HT-29 (cell line): ENCODE results near the gene RNF2. TPM values are rescaled to one million over a fixed set of nuclear protein-coding genes. Genes with fewer than 3 reads are reported as not detected.
A peak's percentile ranks its signal among the peaks of the same experiment; 100 is the strongest.
"Not testable (repeated sequence)": the region's sequence is repeated elsewhere in the genome, so short reads cannot be mapped to it uniquely, and the experiment has no call there.

ENCODE experiments used
- DNase-seq: peaks from one replicate; pipeline ENCODE4 v3.0.0-alpha.2; 2015; ENCODE audit warnings: low spot score
- total RNA-seq: library from RNA; depleted of rRNA; stranded (reverse); fragments of >200 nt; shearing (Covaris generic); gene quantifications from 2 replicates; pipeline ENCODE4 v1.2.3, GENCODE V29; 2014; rRNA removed

RNF2 gene
- 9.1 and 14.3 TPM in 2 replicates for total RNA-seq

DNA sequence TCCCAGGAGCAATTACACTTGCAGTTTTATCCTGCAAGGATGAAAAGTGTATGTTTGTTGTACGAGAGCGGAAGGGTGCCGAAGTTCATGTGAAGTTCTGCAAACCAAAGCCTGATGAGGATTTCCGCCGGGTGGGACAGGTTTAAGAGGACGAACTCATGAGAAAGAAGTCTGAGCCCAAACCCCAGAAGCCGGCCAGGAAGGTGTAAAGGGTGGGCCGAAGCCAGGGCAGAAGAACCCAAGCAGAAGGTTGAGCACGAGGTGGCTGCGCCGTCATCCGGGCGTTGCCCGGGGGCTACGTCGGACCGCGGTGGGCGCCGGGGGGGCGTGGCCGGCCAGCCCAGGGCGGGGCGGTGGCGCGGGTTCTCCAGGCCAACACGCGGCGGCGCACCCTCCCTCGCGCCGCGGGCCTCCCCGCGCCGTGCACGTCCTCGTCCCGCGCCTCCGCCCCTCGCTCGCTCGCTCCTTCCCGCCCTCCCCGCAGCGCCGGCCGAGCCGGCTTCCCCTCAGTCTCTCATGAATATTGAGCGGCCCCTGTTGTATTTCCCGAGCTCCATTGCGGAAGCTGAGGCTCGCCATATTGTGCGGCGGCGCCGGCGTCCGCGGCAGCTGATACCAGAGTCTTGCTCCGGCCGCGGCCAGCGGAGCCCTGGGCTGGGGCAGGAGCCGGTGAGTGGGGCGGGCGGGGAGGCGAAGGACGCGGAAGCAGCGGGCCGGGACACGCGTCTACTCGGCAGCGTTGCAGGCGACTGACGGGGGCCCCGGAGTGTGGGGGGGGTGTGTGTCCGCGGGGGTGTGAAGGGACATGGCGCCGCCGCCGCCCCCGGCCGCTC, at the start of gene RNF2:
Gene RNF2 (plus strand): TSS at position 578 of the 833 bp plus-strand sequence. CDS start 41,996 bp downstream, outside the sequence.
- DNase-seq: peak; percentile 82

- not testable (repeated sequence) for DNase-seq
These were observed 45.4 kb upstream of the RNF2 start for GRCh38 chr1:184999974-185000373.

DNA sequence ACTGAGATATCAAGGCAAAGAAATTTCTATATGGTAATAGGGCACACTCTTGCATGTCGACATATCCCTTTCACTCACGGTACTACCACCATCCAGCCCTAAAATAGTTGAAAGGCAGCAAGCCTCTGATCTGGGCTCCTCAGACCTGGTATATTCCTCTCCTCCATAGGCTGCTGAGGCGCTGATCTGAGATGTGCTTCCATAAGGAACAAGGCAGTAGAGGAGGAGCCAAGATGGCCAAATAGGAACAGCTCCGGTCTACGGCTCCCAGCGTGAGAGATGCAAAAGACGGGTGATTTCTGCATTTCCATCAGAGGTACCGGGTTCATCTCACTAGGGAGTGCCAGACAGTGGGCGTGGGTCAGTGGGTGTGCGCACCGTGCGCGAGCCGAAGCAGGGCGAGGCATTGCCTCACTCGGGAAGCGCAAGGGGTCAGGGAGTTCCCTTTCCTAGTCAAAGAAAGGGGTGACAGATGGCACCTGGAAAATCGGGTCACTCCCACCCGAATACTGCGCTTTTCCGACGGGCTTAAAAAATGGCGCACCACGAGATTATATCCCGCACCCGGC, 44.0 kb upstream of the RNF2 start:
- DNase-seq: not testable (repeated sequence)

GRCh38 chr1:185008838-185009237, 36.5 kb upstream of the RNF2 start:
- no peak for DNase-seq

DNA sequence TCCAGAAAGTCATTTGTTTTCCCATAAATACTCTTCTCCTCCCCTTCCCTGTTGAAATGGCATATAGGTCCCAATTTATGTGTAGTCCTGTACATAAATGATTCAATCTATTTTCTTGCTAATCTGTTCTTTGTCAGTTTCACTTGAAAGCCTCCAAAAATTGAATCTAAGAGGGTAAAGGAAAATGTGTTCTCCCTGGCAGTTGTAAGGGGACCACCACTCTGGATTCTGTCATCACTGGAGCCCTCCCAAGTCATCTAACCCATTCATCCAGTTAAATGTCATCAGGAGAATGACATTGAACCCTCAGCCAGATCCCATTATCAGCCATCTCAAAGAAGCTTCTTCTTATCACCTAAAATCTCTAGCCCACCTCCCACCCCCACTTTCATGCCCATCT, 35.0 kb upstream of the RNF2 start:
- no peak for DNase-seq

GRCh38 chr1:185014941-185015340, 30.4 kb upstream of the RNF2 start:
- DNase-seq: no peak

- no peak for DNase-seq
These were observed 29.7 kb upstream of the RNF2 start for GRCh38 chr1:185015631-185016030.

DNA sequence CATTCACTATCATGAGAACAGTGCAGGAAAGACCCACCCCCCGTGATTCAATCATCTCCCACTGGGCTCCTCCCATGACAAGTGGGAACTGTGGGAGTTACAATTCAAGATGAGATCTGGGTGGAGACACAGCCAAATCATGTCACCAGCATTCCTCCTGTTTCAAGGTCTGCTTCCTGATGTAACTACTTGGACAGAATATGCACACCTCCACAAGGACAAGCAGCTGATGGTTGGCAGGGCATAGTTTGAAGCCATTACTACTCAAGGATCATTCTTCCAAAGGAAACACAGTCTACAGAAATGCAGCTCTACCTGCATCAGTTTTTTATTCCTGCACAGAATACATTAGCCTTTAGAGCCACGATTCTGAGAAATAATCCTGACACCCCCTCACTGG, 28.5 kb upstream of the RNF2 start:
- DNase-seq: no peak

DNA sequence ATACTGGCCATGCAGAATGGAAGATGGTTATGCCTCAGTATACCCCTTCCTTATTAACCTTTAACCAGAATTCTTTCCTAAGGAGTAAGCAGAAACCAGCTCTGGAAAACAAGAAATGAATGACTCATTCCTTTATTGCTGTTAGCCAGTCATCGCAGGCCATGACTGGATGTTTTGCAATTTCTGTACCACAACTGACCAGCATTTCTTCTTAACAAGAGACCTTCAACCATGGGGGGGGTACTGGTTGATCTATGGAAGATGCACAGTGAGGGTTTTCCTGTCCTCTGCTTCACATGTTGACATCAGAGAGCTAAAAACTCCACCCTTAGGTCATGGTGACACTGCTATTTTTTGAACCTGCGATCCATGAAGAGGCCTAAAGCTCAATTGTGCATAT, 28.0 kb upstream of the RNF2 start:
- DNase-seq: peak; percentile 71

- DNase-seq: no peak
These were observed 27.4 kb upstream of the RNF2 start for GRCh38 chr1:185017966-185018365.

- no peak for DNase-seq
These were observed 18.0 kb upstream of the RNF2 start for GRCh38 chr1:185027252-185027882.

GRCh38 chr1:185033686-185034085, 11.7 kb upstream of the RNF2 start:
- DNase-seq: no peak

- DNase-seq: no peak
These were observed 10.1 kb upstream of the RNF2 start for GRCh38 chr1:185035258-185035657.

DNA sequence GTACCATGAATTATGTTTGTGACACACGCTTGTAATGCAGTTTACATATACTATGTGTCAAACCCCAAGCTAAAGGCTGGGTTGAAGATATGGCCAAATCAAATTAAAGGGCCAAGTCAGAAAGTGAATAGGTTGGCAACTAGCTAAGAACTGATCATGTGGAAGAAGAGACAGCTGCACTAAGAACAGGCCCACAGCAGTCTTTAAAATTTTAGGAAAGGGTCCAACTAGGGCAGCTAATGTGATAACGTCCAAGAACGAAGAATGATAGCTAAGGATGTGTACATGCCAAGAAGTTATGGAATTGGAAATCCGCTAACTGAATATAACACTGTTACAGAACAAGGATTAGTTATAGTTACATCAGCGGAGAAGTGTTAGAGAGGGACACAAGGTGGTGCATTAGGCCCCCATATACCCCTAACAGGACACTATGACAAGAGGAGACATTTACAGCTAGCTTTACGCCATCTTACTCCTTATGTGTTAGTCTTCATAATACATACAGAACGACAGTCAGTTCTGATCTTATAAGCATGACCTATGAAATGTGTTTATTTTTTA, 6.5 kb upstream of the RNF2 start:
- no peak for DNase-seq

DNA sequence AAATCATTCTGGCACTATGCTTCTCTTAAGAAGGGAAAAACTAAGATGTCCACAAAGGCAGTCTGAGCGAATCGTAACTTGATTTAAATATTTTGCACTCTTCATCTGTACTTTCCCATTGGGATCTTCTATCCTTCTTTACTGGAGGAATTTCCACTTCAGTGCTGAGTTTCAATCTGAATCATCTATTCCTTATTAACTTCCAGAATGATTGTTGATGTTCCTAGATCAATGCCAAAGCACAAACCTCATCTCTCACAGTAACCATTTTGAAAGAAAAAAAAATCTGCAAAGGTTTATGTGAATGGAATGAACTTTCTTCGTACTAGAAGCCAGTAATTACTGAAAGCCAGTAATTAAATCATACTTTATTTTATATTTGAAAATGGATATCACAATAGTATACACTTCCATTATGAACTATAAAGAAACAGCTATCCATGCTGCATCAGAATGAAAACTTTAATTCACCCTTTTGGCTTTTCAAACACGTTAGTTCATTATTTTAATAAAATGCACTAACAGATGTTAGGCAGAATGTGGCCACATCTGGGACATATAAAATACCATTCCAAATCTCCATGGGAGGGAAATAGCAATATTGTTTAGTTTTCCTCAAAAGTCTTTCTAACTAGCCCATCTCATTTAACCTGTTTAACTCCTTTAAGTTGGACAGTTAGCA, 5.5 kb upstream of the RNF2 start:
- DNase-seq: no peak

GRCh38 chr1:185040408-185040735, 5.0 kb upstream of the RNF2 start:
- no peak for DNase-seq

- no peak for DNase-seq
These were observed 3.6 kb upstream of the RNF2 start for GRCh38 chr1:185041742-185042141.

- no peak for DNase-seq
These were observed 2.6 kb upstream of the RNF2 start for GRCh38 chr1:185042737-185043136.

DNA sequence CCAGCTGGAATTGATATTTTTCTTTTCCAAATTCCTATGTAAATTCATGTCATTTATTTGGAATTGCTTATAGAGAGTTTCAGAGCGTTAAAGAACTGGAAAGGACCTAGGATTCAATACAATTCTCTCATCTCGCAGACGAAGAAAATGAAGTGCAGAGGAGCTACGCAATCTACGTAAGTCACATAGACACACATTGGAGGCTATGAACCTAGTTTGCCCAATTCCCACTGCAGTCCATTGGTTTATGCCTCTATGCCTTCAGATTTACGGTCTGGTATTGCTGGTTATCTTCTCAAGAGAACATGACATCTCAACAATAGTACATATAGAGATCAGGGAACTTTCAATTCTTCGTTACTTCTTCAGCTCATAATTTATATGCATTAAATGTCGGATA, 971 bp upstream of the RNF2 start:
- no peak for DNase-seq

DNA sequence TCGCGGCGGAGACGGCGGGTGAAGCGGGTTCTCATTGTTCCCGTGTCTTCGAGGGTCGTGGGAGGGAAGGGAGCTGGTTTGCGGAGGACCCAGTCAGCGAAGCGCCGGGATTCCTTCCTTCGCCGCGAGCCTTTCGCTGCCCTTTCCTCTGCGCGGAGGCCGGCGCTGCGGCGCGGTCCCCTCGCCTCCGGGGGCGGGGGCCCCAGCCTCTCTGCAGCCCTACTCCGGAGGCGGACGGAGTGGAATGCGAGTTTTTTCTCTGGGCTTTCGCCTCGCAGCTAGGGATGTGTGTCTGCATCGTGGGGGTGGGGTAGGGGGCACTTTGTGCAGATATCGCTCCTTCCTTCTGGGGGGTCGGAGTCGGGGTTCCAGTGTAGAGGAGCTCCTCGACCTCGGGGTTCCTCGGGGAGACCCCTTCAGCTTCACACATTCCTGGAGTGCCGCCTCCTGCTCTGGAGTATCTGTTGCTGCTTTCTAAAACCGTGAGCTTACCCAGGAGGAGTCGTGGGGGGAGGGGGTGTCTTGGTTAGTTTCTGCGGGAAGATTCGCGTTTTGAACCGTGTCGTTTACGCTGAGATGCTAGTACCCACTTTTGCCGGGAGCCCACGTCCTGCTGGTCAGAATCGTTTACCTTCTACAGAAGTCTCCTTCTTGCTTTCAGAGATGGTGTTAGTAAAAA, 595 bp downstream of the RNF2 start:
- DNase-seq: peak; percentile 53

DNA sequence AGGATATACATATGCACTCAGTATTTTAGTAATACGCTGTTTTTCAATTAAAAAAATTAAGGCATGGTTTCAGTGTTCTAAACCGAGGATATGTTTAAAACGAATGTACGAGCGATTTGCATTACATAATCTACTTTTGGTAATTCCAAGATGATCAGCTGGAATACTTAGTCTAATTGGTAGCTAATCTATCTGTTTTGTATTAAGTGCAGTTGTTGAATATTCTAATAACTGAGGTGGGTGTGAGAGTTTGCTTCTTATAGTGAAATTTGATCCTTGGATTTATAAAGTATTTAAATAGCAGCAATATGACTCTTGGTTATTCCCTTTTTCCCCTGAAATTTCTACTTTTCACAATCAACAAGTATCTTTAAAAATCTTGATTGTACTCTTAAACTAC, 1.3 kb downstream of the RNF2 start:
- peak; percentile 9 for DNase-seq
